Measurements from ENCODE around the gene TANK.

The TANK gene

GRCh38 chr2:161134547-161135518, 25.4 kb upstream of the TANK start:
- no peak for DNase-seq (ENCODE audit: low spot score)

GRCh38 chr2:161135951-161136593, 24.2 kb upstream of the TANK start:
- DNase-seq (ENCODE audit: low spot score) = no peak

GRCh38 chr2:161136696-161137324, 23.4 kb upstream of the TANK start:
- DNase-seq (ENCODE audit: low spot score) = peak; percentile 80

GRCh38 chr2:161138429-161138828, 21.8 kb upstream of the TANK start:
- no peak for DNase-seq (ENCODE audit: low spot score)

GRCh38 chr2:161139098-161139987, 20.9 kb upstream of the TANK start:
- peak; percentile 65 for DNase-seq (ENCODE audit: low spot score)

- DNase-seq (ENCODE audit: low spot score) = peak; percentile 76
These were observed 19.2 kb upstream of the TANK start for GRCh38 chr2:161141033-161141432.

- no peak for DNase-seq (ENCODE audit: low spot score)
These were observed 13.9 kb upstream of the TANK start for GRCh38 chr2:161146209-161146775.

GRCh38 chr2:161146996-161147395, 13.2 kb upstream of the TANK start:
- DNase-seq (ENCODE audit: low spot score) = no peak

- no peak for DNase-seq (ENCODE audit: low spot score)
These were observed 12.4 kb upstream of the TANK start for GRCh38 chr2:161147856-161148255.

- no peak for DNase-seq (ENCODE audit: low spot score)
These were observed 9.5 kb upstream of the TANK start for GRCh38 chr2:161150704-161151103.

GRCh38 chr2:161152302-161152701, 7.9 kb upstream of the TANK start:
- no peak for DNase-seq (ENCODE audit: low spot score)

GRCh38 chr2:161158882-161159281, 1.3 kb upstream of the TANK start:
- no peak for DNase-seq (ENCODE audit: low spot score)

GRCh38 chr2:161159456-161160225, 587 bp upstream of the TANK start:
- DNase-seq (ENCODE audit: low spot score) = no peak

- DNase-seq (ENCODE audit: low spot score) = no peak
These were observed 962 bp downstream of the TANK start for GRCh38 chr2:161161074-161161706.

- DNase-seq (ENCODE audit: low spot score) = peak; percentile 55
These were observed 3.2 kb downstream of the TANK start for GRCh38 chr2:161163440-161163839.

GRCh38 chr2:161164161-161164560, 3.9 kb downstream of the TANK start:
- DNase-seq (ENCODE audit: low spot score) = no peak

GRCh38 chr2:161165266-161165665, 5.0 kb downstream of the TANK start:
- no peak for DNase-seq (ENCODE audit: low spot score)

- no peak for DNase-seq (ENCODE audit: low spot score)
These were observed 5.6 kb downstream of the TANK start for GRCh38 chr2:161165811-161166210.

- DNase-seq (ENCODE audit: low spot score) = peak; percentile 96
These were observed 6.5 kb downstream of the TANK start for GRCh38 chr2:161166538-161167409.
